PC-3 (cell line): ENCODE data around the gene RHBG. TPM values are rescaled to one million over a fixed set of nuclear protein-coding genes. Genes with fewer than 3 reads are reported as not detected.

Experiments
- ATAC-seq: fragments of 200-7000 bp; cut with Tn5 transposase; 2 replicates; pipeline ENCODE4 v1.9.1; 2020; ENCODE audit warnings: mild to moderate bottlenecking, moderate library complexity
- BruUV-seq: library from RNA; stranded (reverse); fragments of 400-500 nt; replicated peaks from 2 replicates; lab custom pipeline; 2021; lab: Mats Ljungman, UMichigan
- CTCF ChIA-PET: fragments of 300-600 bp; sonication (Branson Sonifier 250); formaldehyde crosslinking; loops from one replicate; lab custom pipeline; 2022; ENCODE audit warnings: antibody characterized with exemption; lab: Charles Lee
- POLR2A ChIA-PET: fragments of 300-600 bp; sonication (Branson Sonifier 250); formaldehyde crosslinking; loops from one replicate; lab custom pipeline; 2022; ENCODE audit warnings: antibody characterized with exemption; ENCODE audit not compliant: unreplicated experiment; lab: Charles Lee
- DNase-seq: peaks from one replicate; pipeline ENCODE4 v3.0.0-alpha.2; 2015
- H2AFZ ChIP-seq: fragments of 300-600 bp; sonication (generic); 2 replicates; pipeline ENCODE4 v1.6.0; 2016; ENCODE audit warnings: antibody characterized with exemption, low read length
- H3F3A ChIP-seq: fragments of 300-600 bp; sonication (generic); one replicate; pipeline ENCODE4 v1.6.0; 2017; ENCODE audit warnings: antibody characterized with exemption, low read length, control low read depth, mild to moderate bottlenecking; ENCODE audit not compliant: unreplicated experiment
- H3K27ac ChIP-seq: fragments of 300-600 bp; sonication (generic); 2 replicates; pipeline ENCODE4 v1.5.1; 2016; ENCODE audit warnings: mild to moderate bottlenecking, low read length
- H3K27me3 ChIP-seq: fragments of 300-600 bp; sonication (generic); 2 replicates; pipeline ENCODE4 v1.6.1; 2016; ENCODE audit warnings: low read length, mixed read lengths
- H3K36me3 ChIP-seq: fragments of 300-600 bp; sonication (generic); 2 replicates; pipeline ENCODE4 v1.6.1; 2016; ENCODE audit warnings: low read depth, mixed run types, low read length, mixed read lengths
- H3K4me1 ChIP-seq: fragments of 300-600 bp; sonication (generic); 2 replicates; pipeline ENCODE4 v1.5.1; 2016; ENCODE audit warnings: low read length; ENCODE audit not compliant: insufficient read depth
- H3K4me2 ChIP-seq: fragments of 300-600 bp; sonication (generic); 2 replicates; pipeline ENCODE4 v1.6.0; 2016; ENCODE audit warnings: low read length
- H3K4me3 ChIP-seq: fragments of 300-600 bp; sonication (generic); 2 replicates; pipeline ENCODE4 v1.5.1; 2016; ENCODE audit warnings: mild to moderate bottlenecking, low read length, mixed read lengths
- H3K79me2 ChIP-seq: fragments of 300-600 bp; sonication (generic); 2 replicates; pipeline ENCODE4 v1.6.1; 2017; ENCODE audit warnings: low read length, mixed read lengths
- H3K9ac ChIP-seq: fragments of 300-600 bp; sonication (generic); 2 replicates; pipeline ENCODE4 v1.6.0; 2016; ENCODE audit warnings: mild to moderate bottlenecking, low read length
- H3K9me2 ChIP-seq: fragments of 300-600 bp; sonication (generic); replicated peaks from 2 replicates; pipeline ENCODE4 v1.6.1; 2016; ENCODE audit warnings: mixed run types, low read length, mixed read lengths
- H3K9me3 ChIP-seq: fragments of 300-600 bp; sonication (generic); 2 replicates; pipeline ENCODE4 v1.6.1; 2016; ENCODE audit warnings: low read length, mixed read lengths
- H4K20me1 ChIP-seq: fragments of 300-600 bp; sonication (generic); 2 replicates; pipeline ENCODE4 v1.6.1; 2016; ENCODE audit warnings: low read length, mixed read lengths
- CTCF ChIP-seq: fragments of 300-600 bp; sonication (generic); conservative IDR thresholded peaks from 2 replicates; pipeline ENCODE4 v1.5.1; 2017; ENCODE audit warnings: antibody characterized with exemption, low read depth, mild to moderate bottlenecking, low read length
- EZH2 ChIP-seq: fragments of 300-600 bp; sonication (generic); IDR thresholded peaks from one replicate; pipeline ENCODE4 v1.6.1; 2017; ENCODE audit warnings: antibody characterized with exemption, mild to moderate bottlenecking, low read length; ENCODE audit not compliant: unreplicated experiment
- EZH2phosphoT487 ChIP-seq: fragments of 300-600 bp; sonication (generic); IDR thresholded peaks from 2 replicates; pipeline ENCODE4 v1.6.1; 2018; ENCODE audit warnings: mild to moderate bottlenecking, antibody characterized with exemption, low read length, borderline replicate concordance
- intact Hi-C: fragments of 100-400 bp; cut with micrococcal nuclease; formaldehyde crosslinking; loops from 2 replicates; pipeline ENCODE4 v1.9.0; 2023
- total RNA-seq: library from RNA; depleted of rRNA; stranded (reverse); fragments of >200 nt; gene quantifications from 2 replicates; pipeline ENCODE4 v1.2.3, GENCODE V29; 2014

The RHBG gene
- total RNA-seq, 1 experiment from 2014 or later, result 0.26 TPM

- no peaks in the 10 kb centered on the region for H3K79me2 ChIP-seq
- no peak for TF ChIP-seq EZH2
- no peak for TF ChIP-seq EZH2phosphoT487
- TF ChIP-seq CTCF, result peak; percentile 99
- ChIA-PET POLR2A (no interaction called here), CTCF (no interaction called here)
- peak overlapping the region; percentile 39; the same call in 1 of the 2 replicates for H3K4me3 ChIP-seq
- no peaks in the 10 kb centered on the region for H3K27me3 ChIP-seq
- peak; percentile 97 for ATAC-seq
- H3K27ac ChIP-seq, result no peak overlapping the region
- no peaks in the 10 kb centered on the region for H4K20me1 ChIP-seq
- H3K9me2 ChIP-seq, result no peaks in the 10 kb centered on the region
- intact Hi-C loops, result no loop called here
- H3K4me2 ChIP-seq, result peak overlapping the region; percentile 77
- DNase-seq, result peak; percentile 94
- no peaks in the 10 kb centered on the region for H3F3A ChIP-seq
- no TSS peak for BruUV-seq
- no peaks in the 10 kb centered on the region for H3K36me3 ChIP-seq
- H3K9me3 ChIP-seq, result no peaks in the 10 kb centered on the region
- peak overlapping the region; percentile 70 for H2AFZ ChIP-seq
- no peaks in the 10 kb centered on the region for H3K4me1 ChIP-seq
- H3K9ac ChIP-seq, result no peak overlapping the region
Observed at GRCh38 chr1:156356875-156357534, 12.0 kb upstream of the RHBG start.

GRCh38 chr1:156357977-156358376, 11.0 kb upstream of the RHBG start:
- no peaks in the 10 kb centered on the region for H3K9me2 ChIP-seq
- H3K27ac ChIP-seq, result no peak overlapping the region
- H3K4me2 ChIP-seq, result no peak overlapping the region
- BruUV-seq, result no TSS peak
- intact Hi-C loops, result no loop called here
- POLR2A ChIA-PET, result no interaction called here
- H4K20me1 ChIP-seq, result no peaks in the 10 kb centered on the region
- CTCF ChIA-PET, result no interaction called here
- ATAC-seq, result no peak
- no peak overlapping the region for H3K9ac ChIP-seq
- H3K36me3 ChIP-seq, result no peaks in the 10 kb centered on the region
- no peaks in the 10 kb centered on the region for H3K4me1 ChIP-seq
- no peak for DNase-seq
- H3K9me3 ChIP-seq, result no peaks in the 10 kb centered on the region
- no peaks in the 10 kb centered on the region for H3F3A ChIP-seq
- no peak overlapping the region for H2AFZ ChIP-seq
- H3K27me3 ChIP-seq, result no peaks in the 10 kb centered on the region
- no peak for TF ChIP-seq EZH2
- TF ChIP-seq EZH2phosphoT487, result no peak
- no peak for TF ChIP-seq CTCF
- no peak overlapping the region for H3K4me3 ChIP-seq
- H3K79me2 ChIP-seq, result no peaks in the 10 kb centered on the region

GRCh38 chr1:156358641-156359040, 10.4 kb upstream of the RHBG start:
- no TSS peak for BruUV-seq
- Histone ChIP-seq H3K79me2 (no peaks in the 10 kb centered on the region), H3K9ac (no peak overlapping the region), H3K4me2 (no peak overlapping the region), H3K9me3 (no peaks in the 10 kb centered on the region), H3K27me3 (no peaks in the 10 kb centered on the region), H3K4me1 (no peaks in the 10 kb centered on the region), H3K27ac (no peak overlapping the region), H3K36me3 (no peaks in the 10 kb centered on the region), H3K4me3 (no peak overlapping the region), H3K9me2 (no peaks in the 10 kb centered on the region), H4K20me1 (no peaks in the 10 kb centered on the region), H3F3A (no peaks in the 10 kb centered on the region), H2AFZ (no peak overlapping the region)
- POLR2A ChIA-PET, result no interaction called here
- CTCF ChIA-PET, result no interaction called here
- TF ChIP-seq CTCF (no peak), EZH2phosphoT487 (no peak), EZH2 (no peak)
- no peak for ATAC-seq
- no peak for DNase-seq
- intact Hi-C loops, result no loop called here
